ENCODE data around the gene G6PC1. TPM values are rescaled to one million over a fixed set of nuclear protein-coding genes. Genes with fewer than 3 reads are reported as not detected.

The G6PC1 gene
- total and polyA plus RNA-seq, 7 donors = 0.03 TPM; not detected in 6

DNA sequence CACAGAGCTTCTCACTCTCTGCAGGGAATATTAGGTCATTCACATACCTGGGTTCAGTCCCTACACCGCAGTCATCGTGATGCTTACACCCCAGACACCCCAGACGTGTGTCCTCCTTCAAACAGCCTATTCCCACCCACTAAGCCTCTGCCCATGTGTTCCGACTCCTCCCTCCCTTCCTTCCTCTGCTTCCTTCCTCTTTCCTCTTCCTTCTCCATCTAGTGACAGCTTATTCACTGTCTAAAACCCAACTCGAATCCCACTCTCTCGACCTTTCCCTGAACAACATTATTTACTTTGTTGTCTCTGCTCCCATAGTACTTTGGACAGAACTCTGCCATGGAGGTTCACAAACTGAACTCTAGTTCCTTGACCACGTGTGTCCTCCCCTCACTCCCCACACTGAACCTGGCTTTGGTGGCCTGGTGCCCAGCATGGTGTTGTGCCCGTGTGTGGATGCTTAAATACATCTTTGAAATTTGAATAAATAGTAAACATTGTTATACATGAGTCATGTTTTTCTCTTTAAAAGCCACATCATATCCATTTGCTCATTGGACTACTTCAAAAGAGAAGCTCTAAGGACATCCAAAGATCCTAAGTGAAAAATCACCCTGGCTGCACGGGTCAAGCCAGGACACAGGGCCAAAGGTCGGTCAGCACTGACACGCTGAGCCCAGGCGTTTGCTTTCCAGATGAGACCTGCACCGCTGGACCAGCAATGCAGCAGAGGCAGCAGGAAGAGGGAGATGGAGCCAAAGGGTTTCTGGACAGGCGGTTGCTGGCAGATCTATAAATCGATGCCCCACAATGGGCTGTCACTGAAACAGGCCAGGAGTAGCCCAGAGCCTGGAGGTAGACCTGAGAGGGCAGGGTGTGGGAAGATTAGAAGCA lies 14.1 kb upstream of the G6PC1 start:
- Histone ChIP-seq H3K27ac (no peak overlapping the region), H3K36me3 (ENCODE audit: insufficient read depth in 1 of 2, low read depth in 1 of 2) (no peaks in the 10 kb centered on the region), H3K27me3 (ENCODE audit: insufficient read depth in 3 of 3, low read length in 2 of 3) (no peaks in the 10 kb centered on the region), H3K9me3 (no peaks in the 10 kb centered on the region), H3K4me1 (peaks cover 5% of the 10 kb centered on the region), H3K4me3 (no peak overlapping the region)
- intact Hi-C loops (cut with DNase I) = no loop called here
- DNase-seq (no peak), ATAC-seq (no peak)
- no peak for TF ChIP-seq CTCF (IDR thresholded peaks at IDR 0.05)
- WGBS, 3 donors = 41 to 49% (median 47%) methylated on average over 15 of the region's 15 CpGs

DNA sequence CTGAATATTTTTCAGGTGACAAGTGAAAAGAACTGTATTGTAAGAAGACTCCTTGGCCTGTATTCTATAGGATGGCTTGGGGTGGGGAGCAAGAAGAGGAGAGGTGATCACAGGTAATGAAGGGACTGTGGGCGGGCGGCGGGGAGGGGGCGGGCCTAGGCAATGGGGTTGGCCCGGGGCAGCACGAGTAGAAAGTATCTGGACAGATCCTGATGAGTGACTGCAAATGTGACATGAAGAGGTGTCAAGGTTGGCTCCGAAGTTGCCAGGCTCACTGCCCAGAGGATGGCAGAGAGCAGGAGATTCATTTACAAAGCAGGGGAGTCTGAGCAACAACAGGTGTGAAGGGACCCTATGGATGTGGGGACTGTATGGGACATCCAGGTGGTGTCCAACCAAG lies 10.8 kb upstream of the G6PC1 start:
- H3K4me1 ChIP-seq = peaks cover 37% of the 10 kb centered on the region

GRCh38 chr17:42891539-42892152 lies 9.0 kb upstream of the G6PC1 start:
- ATAC-seq (peak; percentile 56 to 88 (median 84)), DNase-seq (peak; percentile 28 to 70)
- Histone ChIP-seq H3K9me3 (no peaks in the 10 kb centered on the region), H3K27me3 (ENCODE audit: insufficient read depth in 3 of 3, low read length in 2 of 3) (no peaks in the 10 kb centered on the region), H3K4me1 (peaks cover 47% of the 10 kb centered on the region), H3K4me3 (no peak overlapping the region), H3K36me3 (ENCODE audit: insufficient read depth in 1 of 2, low read depth in 1 of 2) (no peaks in the 10 kb centered on the region), H3K27ac (peak overlapping the region; percentile 86)
- TF ChIP-seq CTCF (IDR thresholded peaks at IDR 0.05) = no peak
- WGBS, 3 donors = 31 to 35% (median 35%) methylated on average over 10 of the region's 10 CpGs
- intact Hi-C loops (cut with DNase I) = no loop called here

More for the DNA sequence above, 10.8 kb upstream of the G6PC1 start:
- intact Hi-C loops (cut with DNase I) = no loop called here
- 74 to 79% (median 76%) methylated on average over 7 of the region's 7 CpGs for WGBS, 3 donors
- no peak overlapping the region for H3K4me3 ChIP-seq
- no peaks in the 10 kb centered on the region for H3K27me3 ChIP-seq (ENCODE audit: insufficient read depth in 3 of 3, low read length in 2 of 3)
- no peak for ATAC-seq
- TF ChIP-seq CTCF (IDR thresholded peaks at IDR 0.05) = no peak
- H3K9me3 ChIP-seq = no peaks in the 10 kb centered on the region
- DNase-seq = no peak
- no peaks in the 10 kb centered on the region for H3K36me3 ChIP-seq (ENCODE audit: insufficient read depth in 1 of 2, low read depth in 1 of 2)
- H3K27ac ChIP-seq = no peak overlapping the region

GRCh38 chr17:42893359-42893758 lies 7.2 kb upstream of the G6PC1 start:
- Histone ChIP-seq H3K4me1 (peaks cover 47% of the 10 kb centered on the region), H3K9me3 (no peaks in the 10 kb centered on the region), H3K36me3 (ENCODE audit: insufficient read depth in 1 of 2, low read depth in 1 of 2) (no peaks in the 10 kb centered on the region), H3K27me3 (ENCODE audit: insufficient read depth in 3 of 3, low read length in 2 of 3) (no peaks in the 10 kb centered on the region), H3K27ac (peak overlapping the region; percentile 86), H3K4me3 (peak overlapping the region; percentile 18)
- no peak for TF ChIP-seq CTCF (IDR thresholded peaks at IDR 0.05)
- ATAC-seq = peak in 2 of 4 donors; percentile 32 to 62
- no peak for DNase-seq
- 14 to 26% (median 19%) methylated on average over 4 of the region's 4 CpGs for WGBS, 3 donors
- intact Hi-C loops (cut with DNase I) = no loop called here

All from psoas muscle (tissue), 8 donors.